Neural progenitor cell (in vitro differentiated cells): ENCODE measurements around the gene RELT. TPM values are rescaled to one million over a fixed set of nuclear protein-coding genes. Genes with fewer than 3 reads are reported as not detected.

Source experiments
- DNase-seq: peaks from one replicate; pipeline ENCODE4 v3.0.0-alpha.2; 2016; ENCODE audit warnings: low spot score
- H2AFZ ChIP-seq: fragments of 200-600 bp; sonication (generic); replicated peaks from 2 replicates; pipeline ENCODE4 v1.6.1; 2016; ENCODE audit warnings: antibody characterized with exemption
- H3F3A ChIP-seq: fragments of 200-600 bp; sonication (generic); 2 replicates; pipeline ENCODE4 v1.6.1; 2016; ENCODE audit warnings: antibody characterized with exemption, low read depth
- H3K27ac ChIP-seq: fragments of 200-600 bp; sonication (generic); 2 replicates; pipeline ENCODE4 v1.5.1; 2016; ENCODE audit warnings: mild to moderate bottlenecking
- H3K27me3 ChIP-seq: fragments of 200-600 bp; sonication (generic); 2 replicates; pipeline ENCODE4 v1.6.1; 2016; ENCODE audit warnings: mild to moderate bottlenecking, moderate library complexity
- H3K36me3 ChIP-seq: fragments of 200-600 bp; sonication (generic); 2 replicates; pipeline ENCODE4 v1.5.1; 2016
- H3K4me1 ChIP-seq: fragments of 200-600 bp; sonication (generic); 2 replicates; pipeline ENCODE4 v1.6.1; 2016; ENCODE audit warnings: mixed run types
- H3K4me2 ChIP-seq: fragments of 200-600 bp; sonication (generic); 2 replicates; pipeline ENCODE4 v1.6.1; 2016
- H3K4me3 ChIP-seq: fragments of 200-600 bp; sonication (generic); 2 replicates; pipeline ENCODE4 v1.5.1; 2016
- H3K79me2 ChIP-seq: fragments of 200-600 bp; sonication (generic); 2 replicates; pipeline ENCODE4 v1.6.1; 2016; ENCODE audit warnings: low read depth
- H3K9ac ChIP-seq: fragments of 200-600 bp; sonication (generic); 2 replicates; pipeline ENCODE4 v1.6.1; 2016
- H3K9me3 ChIP-seq: fragments of 200-600 bp; sonication (generic); 2 replicates; pipeline ENCODE4 v1.5.1; 2016; ENCODE audit warnings: low read depth
- H4K20me1 ChIP-seq: fragments of 200-600 bp; sonication (generic); 2 replicates; pipeline ENCODE4 v1.6.1; 2016; ENCODE audit warnings: low read depth
- H3K27ac Mint-ChIP-seq: 3 replicates; pipeline ENCODE4 v1.8.0; 2021; ENCODE audit warnings: mixed read lengths
- H3K27me3 Mint-ChIP-seq: 2 replicates; pipeline ENCODE4 v1.8.0; 2022; ENCODE audit warnings: low read depth, mild to moderate bottlenecking, inconsistent platforms, moderate library complexity, mixed read lengths; ENCODE audit not compliant: insufficient read depth
- H3K36me3 Mint-ChIP-seq: 3 replicates; pipeline ENCODE4 v1.8.0; 2021; ENCODE audit warnings: mixed read lengths
- H3K4me1 Mint-ChIP-seq: 3 replicates; pipeline ENCODE4 v1.8.0; 2021; ENCODE audit warnings: mixed read lengths
- H3K4me3 Mint-ChIP-seq: 3 replicates; pipeline ENCODE4 v1.8.0; 2021; ENCODE audit warnings: mild to moderate bottlenecking, moderate library complexity, mixed read lengths
- H3K9me3 Mint-ChIP-seq: 3 replicates; pipeline ENCODE4 v1.8.0; 2020; ENCODE audit warnings: mixed read lengths
- EZH2 ChIP-seq: fragments of 200-600 bp; sonication (generic); IDR thresholded peaks from 2 replicates; pipeline ENCODE4 v1.6.1; 2017; ENCODE audit warnings: antibody characterized with exemption, mild to moderate bottlenecking, moderate library complexity
- EZH2phosphoT487 ChIP-seq: fragments of 200-600 bp; sonication (generic); IDR thresholded peaks from 2 replicates; pipeline ENCODE4 v1.6.1; 2017; ENCODE audit warnings: antibody characterized with exemption
- total RNA-seq: library from RNA; depleted of rRNA; stranded (reverse); fragments of >200 nt; gene quantifications from 2 replicates; pipeline ENCODE4 v1.2.3, GENCODE V29; 2015; ENCODE audit warnings: low replicate concordance
- TF ChIP-seq, protein P1 (sequence below): fragments of 200-600 bp; sonication (generic); IDR thresholded peaks from 2 replicates; pipeline ENCODE4 v1.5.1; 2017; ENCODE audit warnings: antibody characterized with exemption, mild to moderate bottlenecking

The RELT gene
- total RNA-seq, 1 donor from 2014 or later, result 5.4 TPM

DNA sequence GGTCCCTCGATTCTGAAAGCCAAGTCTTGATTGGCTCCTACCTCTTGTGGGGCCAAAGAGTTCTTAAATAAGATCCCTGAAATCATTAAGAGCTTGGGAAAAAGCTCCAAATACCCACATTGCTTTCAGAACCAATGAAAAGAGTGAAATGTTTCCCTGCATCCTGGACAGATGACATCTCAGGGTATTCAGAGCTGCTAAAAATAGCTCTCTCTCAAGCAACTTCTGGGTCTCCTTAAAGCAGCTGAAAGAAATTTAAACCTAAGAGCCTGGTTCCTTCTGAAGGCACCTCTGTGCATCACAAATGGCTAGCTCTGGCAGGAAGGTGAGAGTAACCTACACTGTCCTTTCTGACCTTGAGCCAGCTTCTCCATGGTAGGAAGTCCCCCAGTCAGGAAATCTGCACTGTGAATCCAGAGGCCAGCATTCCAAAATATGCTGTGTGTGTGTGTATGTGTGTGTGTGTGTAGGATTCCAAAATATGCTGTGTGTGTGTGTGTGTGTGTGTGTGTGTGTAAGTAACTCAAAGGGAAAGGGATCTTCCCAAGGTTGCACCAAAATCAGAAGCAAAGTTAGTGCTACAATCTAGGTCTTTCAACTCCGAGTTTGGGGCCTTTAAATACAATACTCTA, 50.1 kb downstream of the RELT start:
- DNase-seq, result no peak
- Histone ChIP-seq H3K27me3 (no peaks in the 10 kb centered on the region), H3K27ac (no peak overlapping the region), H4K20me1 (no peaks in the 10 kb centered on the region), H3K79me2 (no peaks in the 10 kb centered on the region), H2AFZ (no peak overlapping the region), H3K4me3 (no peak overlapping the region), H3F3A (no peaks in the 10 kb centered on the region), H3K4me1 (peaks cover 22% of the 10 kb centered on the region), H3K4me2 (no peak overlapping the region), H3K9me3 (no peaks in the 10 kb centered on the region), H3K36me3 (no peaks in the 10 kb centered on the region), H3K9ac (no peak overlapping the region)
- H3K9me3 Mint-ChIP-seq, result no peaks in the 10 kb centered on the region
- H3K36me3 Mint-ChIP-seq, result peaks cover 7% of the 10 kb centered on the region
- H3K4me1 Mint-ChIP-seq, result peaks cover 5% of the 10 kb centered on the region
- no peak overlapping the region for H3K27ac Mint-ChIP-seq
- H3K4me3 Mint-ChIP-seq, result no peak overlapping the region
- H3K27me3 Mint-ChIP-seq, result peaks cover 4% of the 10 kb centered on the region
- TF ChIP-seq EZH2phosphoT487 (no peak), EZH2 (no peak)
- TF ChIP-seq, protein P1, sequence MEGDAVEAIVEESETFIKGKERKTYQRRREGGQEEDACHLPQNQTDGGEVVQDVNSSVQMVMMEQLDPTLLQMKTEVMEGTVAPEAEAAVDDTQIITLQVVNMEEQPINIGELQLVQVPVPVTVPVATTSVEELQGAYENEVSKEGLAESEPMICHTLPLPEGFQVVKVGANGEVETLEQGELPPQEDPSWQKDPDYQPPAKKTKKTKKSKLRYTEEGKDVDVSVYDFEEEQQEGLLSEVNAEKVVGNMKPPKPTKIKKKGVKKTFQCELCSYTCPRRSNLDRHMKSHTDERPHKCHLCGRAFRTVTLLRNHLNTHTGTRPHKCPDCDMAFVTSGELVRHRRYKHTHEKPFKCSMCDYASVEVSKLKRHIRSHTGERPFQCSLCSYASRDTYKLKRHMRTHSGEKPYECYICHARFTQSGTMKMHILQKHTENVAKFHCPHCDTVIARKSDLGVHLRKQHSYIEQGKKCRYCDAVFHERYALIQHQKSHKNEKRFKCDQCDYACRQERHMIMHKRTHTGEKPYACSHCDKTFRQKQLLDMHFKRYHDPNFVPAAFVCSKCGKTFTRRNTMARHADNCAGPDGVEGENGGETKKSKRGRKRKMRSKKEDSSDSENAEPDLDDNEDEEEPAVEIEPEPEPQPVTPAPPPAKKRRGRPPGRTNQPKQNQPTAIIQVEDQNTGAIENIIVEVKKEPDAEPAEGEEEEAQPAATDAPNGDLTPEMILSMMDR, result no peak

DNA sequence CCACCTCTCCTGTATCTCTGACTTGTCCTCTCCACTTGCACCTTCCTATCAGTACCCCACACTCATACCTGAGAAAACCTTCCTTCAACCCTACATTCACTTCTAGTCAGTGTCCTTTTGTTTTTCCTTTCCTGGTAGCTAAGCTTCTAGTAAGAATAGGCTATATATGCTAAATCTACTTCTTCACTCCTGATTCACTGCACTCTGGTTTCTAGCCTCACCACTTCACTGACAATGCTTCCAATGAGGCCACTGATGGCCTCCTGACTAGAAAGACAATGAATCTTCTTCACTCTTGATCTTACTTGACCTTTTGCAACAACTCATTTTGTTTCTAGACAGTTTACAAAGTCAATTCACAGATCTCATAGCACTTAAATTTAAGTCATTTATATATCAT, 52.0 kb downstream of the RELT start:
- H3K4me2 ChIP-seq, result no peak overlapping the region
- no peaks in the 10 kb centered on the region for H4K20me1 ChIP-seq
- Mint-ChIP-seq H3K27me3 (peaks cover 4% of the 10 kb centered on the region), H3K27ac (no peak overlapping the region), H3K4me1 (peaks cover 4% of the 10 kb centered on the region), H3K9me3 (no peaks in the 10 kb centered on the region), H3K4me3 (no peak overlapping the region), H3K36me3 (peaks cover 7% of the 10 kb centered on the region)
- no peak overlapping the region for H3K9ac ChIP-seq
- H3K27me3 ChIP-seq, result no peaks in the 10 kb centered on the region
- no peak overlapping the region for H3K27ac ChIP-seq
- H3K4me1 ChIP-seq, result peaks cover 18% of the 10 kb centered on the region
- no peaks in the 10 kb centered on the region for H3K9me3 ChIP-seq
- TF ChIP-seq, protein P1, result no peak
- TF ChIP-seq EZH2phosphoT487 (no peak), EZH2 (no peak)
- DNase-seq, result no peak
- no peak overlapping the region for H3K4me3 ChIP-seq
- H3F3A ChIP-seq, result no peaks in the 10 kb centered on the region
- H3K36me3 ChIP-seq, result no peaks in the 10 kb centered on the region
- H3K79me2 ChIP-seq, result peaks cover 4% of the 10 kb centered on the region
- H2AFZ ChIP-seq, result no peak overlapping the region

DNA sequence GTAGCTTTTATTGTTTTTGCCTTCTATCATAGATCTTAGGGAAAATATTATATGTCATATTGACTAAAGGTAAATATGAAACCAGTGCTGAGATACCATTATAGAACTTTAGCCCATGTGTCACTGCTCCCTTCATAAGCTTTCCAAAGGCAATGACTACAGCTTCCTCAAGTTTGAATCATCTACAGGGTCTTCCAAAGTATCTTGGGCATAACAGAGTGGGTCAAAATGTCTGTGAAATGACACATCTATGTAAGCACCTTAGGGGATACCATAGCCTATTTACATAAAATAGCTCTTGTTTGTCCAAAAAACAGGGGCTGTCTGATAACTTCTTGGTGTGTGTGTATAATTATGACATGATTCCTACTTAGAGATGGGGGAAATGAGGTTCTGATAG, 52.5 kb downstream of the RELT start:
- TF ChIP-seq EZH2phosphoT487 (no peak), EZH2 (no peak)
- TF ChIP-seq, protein P1, result no peak
- Mint-ChIP-seq H3K4me1 (peaks cover 4% of the 10 kb centered on the region), H3K27me3 (peaks cover 4% of the 10 kb centered on the region), H3K4me3 (no peak overlapping the region), H3K9me3 (no peaks in the 10 kb centered on the region), H3K27ac (no peak overlapping the region), H3K36me3 (peaks cover 7% of the 10 kb centered on the region)
- no peak overlapping the region for H3K27ac ChIP-seq
- no peak overlapping the region for H3K4me3 ChIP-seq
- H3K4me1 ChIP-seq, result peaks cover 18% of the 10 kb centered on the region
- no peaks in the 10 kb centered on the region for H4K20me1 ChIP-seq
- H3K4me2 ChIP-seq, result no peak overlapping the region
- no peak for DNase-seq
- no peak overlapping the region for H3K9ac ChIP-seq
- no peaks in the 10 kb centered on the region for H3K27me3 ChIP-seq
- H2AFZ ChIP-seq, result no peak overlapping the region
- no peaks in the 10 kb centered on the region for H3F3A ChIP-seq
- H3K79me2 ChIP-seq, result peaks cover 4% of the 10 kb centered on the region
- no peaks in the 10 kb centered on the region for H3K36me3 ChIP-seq
- no peaks in the 10 kb centered on the region for H3K9me3 ChIP-seq
